Stimulated activated CD8-positive, alpha-beta memory T cell treated with anti-CD3 and anti-CD28 coated beads, Interleukin-15, amount 100 ng/mL, for 48 hours (primary cell): ENCODE data around the gene HLA-G.
A peak's percentile ranks its signal among the peaks of the same experiment; 100 is the strongest.
"Not testable (repeated sequence)": the region's sequence is repeated elsewhere in the genome, so short reads cannot be mapped to it uniquely, and the experiment has no call there.

ENCODE experiments used
- DNase-seq, 2 donors: peaks; one replicate each; pipeline ENCODE4 v3.0.0-alpha.2; 2020; ENCODE audit warnings: low read depth in 2 of 2

The HLA-G gene

GRCh38 chr6:29827579-29828470 lies at the start of gene HLA-G:
TSS of gene HLA-G (plus strand) at chr6:29827825. CDS start at chr6:29827845, 20 bp downstream.
- DNase-seq: no peak

DNA sequence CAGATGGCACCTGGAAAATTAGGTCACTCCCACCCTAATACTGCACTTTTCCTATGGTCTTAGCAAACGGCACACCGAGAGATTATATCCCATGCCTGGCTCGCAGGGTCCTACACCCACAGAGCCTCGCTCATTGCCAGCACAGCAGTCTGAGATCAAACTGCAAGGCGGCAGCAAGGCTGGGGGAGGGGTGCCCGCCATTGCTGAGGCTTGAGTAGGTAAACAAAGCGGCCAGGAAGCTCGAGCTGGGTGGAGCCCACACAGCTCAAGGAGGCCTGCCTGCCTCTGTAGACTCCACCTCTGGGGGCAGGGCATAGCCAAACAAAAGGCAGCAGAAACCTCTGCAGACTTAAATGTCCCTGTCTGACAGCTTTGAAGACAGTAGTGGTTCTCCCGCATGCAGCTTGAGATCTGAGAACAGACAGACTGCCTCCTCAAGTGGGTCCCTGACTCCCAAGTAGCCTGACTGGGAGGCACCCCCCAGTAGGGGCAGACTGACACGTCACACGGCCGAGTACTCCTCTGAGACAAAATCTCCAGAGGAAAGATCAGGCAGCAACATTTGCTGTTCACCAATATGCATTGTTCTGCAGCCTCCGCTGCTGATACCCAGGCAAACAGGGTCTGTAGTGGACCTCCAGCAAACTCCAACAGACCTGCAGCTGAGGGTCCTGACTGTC lies 47.5 kb upstream of the HLA-G start:
- not testable (repeated sequence) for DNase-seq

- DNase-seq: no peak
Measured at GRCh38 chr6:29789176-29789575, 38.4 kb upstream of the HLA-G start.

GRCh38 chr6:29790626-29791025 lies 37.0 kb upstream of the HLA-G start:
- DNase-seq: no peak

DNA sequence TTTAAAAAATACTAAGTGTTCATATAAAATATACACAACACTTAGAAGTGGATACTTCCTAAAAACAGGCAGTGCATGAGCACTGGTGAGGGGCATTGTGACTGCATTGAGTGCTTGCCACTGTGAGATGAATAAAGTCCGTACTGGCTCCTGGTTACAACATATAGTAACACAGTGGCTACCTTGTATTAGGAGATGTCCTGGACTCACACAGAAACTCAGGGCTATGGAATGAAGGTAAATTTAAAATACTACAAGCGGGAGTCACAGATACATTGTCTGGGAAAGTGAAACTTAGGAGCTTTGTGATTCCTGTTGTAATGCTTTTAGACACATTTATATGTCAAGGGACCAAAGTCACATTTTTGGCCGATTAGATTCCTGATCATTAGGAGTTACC lies 36.5 kb upstream of the HLA-G start:
- no peak for DNase-seq

GRCh38 chr6:29791786-29792122 lies 35.9 kb upstream of the HLA-G start:
- no peak for DNase-seq

DNA sequence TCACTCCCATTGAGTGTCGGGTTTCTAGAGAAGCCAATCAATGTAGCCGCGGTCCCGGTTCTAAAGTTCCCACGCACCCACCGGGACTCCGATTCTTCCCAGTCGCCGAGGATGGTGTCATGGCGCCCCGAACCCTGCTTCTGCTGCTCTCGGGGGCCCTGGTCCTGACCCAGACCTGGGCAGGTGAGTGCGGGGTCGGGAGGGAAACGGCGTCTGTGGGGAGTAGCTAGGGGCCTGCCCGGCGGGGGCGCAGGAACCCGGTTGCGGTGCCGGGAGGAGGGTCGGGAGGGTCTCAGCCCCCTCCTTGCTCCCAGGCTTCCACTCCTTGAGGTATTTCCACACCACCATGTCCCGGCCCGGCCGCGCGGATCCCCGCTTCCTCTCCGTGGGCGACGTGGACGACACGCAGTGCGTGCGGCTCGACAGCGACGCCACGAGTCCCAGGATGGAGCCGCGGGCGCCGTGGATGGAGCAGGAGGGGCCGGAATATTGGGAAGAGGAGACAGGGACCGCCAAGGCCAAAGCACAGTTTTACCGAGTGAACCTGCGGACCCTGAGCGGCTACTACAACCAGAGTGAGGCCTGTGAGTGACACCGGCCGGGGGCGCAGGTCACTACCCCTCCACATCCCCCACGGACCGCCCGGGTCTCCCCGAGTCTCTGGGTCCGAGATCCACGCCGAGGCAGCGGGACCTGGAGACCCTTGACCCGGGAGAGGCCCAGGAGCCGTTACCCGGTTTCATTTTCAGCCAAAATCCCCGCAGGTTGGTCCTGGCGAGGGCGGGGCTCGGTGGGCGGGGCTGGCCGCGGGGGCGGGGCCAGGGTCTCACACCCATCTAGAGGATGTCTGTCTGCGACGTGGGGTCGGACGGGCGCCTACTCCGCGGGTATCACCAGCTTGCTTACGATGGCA lies 35.2 kb upstream of the HLA-G start:
- peak; percentile 52 to 53 for DNase-seq

DNA sequence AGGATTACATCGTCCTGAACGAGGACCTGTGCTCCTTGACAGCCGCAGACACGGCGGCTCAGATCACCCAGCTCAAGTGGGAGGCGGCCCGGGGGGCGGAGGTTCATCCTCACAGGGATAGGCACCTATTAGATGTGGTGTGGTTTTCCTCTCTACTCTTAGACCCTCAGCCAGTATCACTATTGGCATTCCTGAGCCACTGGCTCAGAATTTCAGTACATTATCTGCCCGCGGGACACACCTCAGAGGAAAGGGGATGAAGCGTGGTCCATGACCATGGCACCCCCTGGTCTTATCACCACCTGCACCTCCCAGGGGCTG lies 34.6 kb upstream of the HLA-G start:
- no peak for DNase-seq

DNA sequence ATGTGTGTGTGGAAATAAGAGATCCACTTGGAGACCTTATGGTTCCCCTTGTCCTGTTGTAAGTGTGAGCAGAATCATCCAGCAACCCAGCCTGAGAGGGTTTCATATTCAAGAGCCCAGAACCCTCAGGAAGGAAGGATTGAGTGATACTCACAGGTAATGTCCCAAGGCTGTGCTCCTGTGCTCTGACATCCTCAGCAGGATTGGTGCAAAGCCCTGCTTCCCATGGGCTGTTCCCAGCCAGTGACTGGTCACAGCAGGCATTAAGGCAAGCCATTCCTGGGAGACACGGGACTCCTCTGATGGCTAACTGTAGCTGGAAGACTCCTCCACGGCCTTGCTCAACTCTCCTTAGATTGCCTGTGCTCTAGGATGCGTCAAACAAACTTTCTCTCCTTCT lies 33.8 kb upstream of the HLA-G start:
- DNase-seq: no peak

DNA sequence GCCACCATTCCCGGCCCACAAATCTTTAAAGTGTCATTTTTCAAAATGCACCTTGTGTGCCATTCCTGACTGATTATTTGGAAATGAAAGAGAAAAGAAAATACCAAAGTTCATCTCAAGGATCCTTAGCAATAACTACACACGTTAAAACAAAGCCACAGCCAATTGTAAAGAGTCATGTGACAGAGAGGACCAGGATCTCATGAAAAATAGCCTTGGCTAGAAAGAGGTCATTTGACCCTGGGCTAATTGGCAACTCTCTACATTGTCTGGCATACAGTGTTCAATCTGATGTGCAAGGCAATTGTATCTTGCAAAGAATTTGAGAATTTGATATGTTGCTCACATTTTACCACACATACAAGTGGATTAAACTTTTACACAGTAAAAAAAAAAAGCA lies 31.6 kb upstream of the HLA-G start:
- no peak for DNase-seq

DNA sequence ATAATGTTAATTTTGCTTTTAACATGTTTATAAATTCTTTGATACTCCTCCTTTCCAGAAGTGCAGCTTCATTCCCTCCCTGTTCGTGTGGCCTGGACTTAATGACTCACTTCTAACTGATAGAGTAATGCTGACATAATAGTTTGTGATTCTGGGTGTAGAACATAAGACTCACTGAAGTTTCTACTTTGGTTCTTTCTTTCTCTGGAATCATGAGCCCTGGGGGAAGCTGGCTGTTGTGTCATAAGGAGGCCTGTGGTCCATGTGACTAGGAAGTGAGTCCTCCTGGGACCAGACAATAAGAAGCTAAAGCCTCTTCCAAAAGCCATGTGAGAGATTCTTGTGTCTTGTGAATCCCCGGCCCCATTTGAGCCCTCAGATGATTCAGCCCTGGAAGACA lies 30.5 kb upstream of the HLA-G start:
- DNase-seq: no peak

DNA sequence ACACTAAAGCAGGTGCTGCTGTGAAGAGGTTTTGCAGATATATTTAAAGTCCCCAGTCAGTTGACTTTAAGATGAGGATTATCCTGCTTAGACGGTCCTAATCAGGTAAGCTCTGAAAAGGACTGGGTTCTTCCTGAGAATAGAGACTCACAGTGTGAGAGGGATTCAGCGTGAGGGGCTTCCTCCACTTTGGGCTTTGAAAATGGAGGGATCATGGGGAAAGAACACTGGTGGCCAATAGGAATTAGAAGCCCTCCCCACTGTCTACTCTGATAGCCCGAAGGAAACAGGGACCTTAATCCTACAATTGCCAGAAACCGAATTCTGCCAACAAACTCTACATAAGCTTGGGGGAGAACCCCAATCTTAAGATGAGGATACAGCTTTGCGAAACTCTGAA lies 29.7 kb upstream of the HLA-G start:
- DNase-seq: no peak

DNA sequence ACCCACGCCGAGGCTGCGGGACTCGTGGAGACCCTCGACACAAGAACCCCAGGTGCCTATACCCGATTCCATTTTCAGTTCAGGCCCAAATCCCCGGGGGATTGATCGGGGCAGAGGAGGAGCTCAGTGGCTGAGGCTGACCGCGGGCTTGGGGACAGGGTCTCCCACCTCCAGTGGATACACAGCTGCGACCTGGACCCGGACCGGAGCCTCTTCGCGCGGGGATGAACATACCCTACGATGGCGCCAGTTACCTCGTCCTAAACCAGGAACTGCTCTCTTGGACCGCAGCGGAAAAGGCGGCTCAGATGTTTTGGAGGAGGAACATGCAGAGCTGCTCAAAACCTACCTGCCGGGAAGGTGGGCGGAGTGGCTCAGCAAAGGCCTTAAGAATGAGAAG lies 27.4 kb upstream of the HLA-G start:
- DNase-seq: no peak

DNA sequence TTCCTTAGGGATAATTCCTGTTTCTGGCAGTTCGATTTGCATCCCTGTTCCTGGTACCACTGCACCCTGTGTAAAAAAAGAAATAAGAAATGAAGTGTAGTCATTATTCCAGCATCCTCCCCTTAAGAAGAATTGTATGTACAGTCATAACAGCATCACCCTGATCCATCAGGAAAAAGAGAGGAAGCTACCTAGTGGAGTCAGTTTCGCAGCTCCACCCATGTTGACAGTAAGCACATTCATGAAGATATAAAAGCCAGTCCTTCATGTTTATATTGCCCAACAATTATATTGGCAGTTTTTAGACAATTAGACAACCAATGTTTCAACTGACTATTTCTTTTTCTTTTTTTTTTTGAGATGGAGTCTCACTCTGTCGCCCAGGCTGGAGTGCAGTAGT lies 21.2 kb upstream of the HLA-G start:
- no peak for DNase-seq

DNA sequence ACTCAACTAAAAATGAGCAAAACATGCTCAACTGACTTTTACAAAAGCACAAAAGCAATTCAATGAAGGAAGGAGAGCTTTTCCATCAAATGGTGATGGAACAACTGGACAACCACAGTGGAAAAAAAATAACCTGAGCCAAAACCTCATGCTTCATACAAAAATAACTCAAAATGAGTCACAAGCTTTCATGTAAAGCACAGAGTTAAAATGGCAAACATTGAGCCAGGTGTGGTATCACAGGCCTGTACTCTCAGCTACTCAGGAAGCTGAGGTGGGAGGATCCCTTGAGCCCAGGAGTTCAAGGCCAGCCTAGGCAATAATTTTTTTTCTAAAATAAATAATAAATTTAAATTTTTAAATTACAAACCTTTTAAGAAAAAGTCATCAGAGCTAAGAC lies 18.4 kb upstream of the HLA-G start:
- DNase-seq: no peak

- DNase-seq: no peak
Measured at GRCh38 chr6:29810371-29810770, 17.3 kb upstream of the HLA-G start.

- DNase-seq: no peak
Measured at GRCh38 chr6:29811377-29811776, 16.2 kb upstream of the HLA-G start.

GRCh38 chr6:29813066-29813465 lies 14.6 kb upstream of the HLA-G start:
- no peak for DNase-seq

DNA sequence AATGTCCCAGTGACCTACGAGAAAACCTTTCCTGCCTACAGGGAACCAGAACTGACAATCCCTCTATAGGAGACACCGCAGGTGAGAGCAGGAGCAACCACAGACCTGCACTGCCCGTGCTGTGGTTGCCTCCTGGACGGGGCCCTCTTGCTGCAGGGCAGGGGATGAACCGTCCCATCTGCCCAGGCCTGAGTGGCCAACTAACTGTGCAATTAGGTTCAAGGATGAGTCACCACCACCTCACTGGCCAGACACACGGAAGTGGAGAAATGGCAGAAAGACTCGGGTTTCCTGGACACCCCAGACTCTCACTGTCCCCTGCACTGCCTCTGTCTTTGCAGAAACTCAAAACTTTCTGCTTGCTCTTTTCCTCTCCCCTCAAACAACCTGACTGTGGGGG lies 13.8 kb upstream of the HLA-G start:
- no peak for DNase-seq

DNA sequence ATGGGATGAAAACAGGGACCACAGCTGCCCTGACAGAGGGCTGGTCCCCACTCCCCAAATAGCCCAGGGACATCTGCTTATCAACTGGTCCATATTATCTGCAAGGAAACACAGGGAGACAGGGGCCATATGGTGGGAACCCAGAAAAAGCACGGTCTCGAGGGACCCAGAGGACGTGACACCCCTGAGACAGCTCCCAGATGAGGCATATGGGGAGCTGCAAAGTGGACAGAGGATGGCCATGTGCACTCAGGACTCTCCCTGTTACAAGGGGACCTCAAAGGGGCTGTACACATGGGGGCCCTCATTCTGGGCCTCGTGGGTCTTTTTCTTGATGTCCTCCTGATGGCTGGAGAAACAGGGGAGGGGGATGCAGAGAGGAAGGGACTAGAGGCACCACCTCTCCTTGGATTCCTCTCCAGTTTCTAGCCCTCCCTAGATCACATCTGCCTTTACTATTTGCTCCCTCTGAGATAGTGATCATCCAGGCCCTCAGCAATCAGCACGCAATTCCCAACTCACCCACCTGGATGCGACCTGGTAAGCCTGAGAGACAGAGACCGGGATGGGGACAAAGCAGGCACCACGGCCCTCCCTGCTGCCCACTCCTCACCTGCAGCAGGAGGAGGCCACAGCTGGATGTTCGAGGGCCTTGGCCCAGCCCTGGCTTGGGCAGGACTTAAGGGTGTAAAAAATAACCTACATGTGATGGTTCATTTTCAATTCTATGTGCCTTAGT lies 13.1 kb upstream of the HLA-G start:
- DNase-seq: no peak

DNA sequence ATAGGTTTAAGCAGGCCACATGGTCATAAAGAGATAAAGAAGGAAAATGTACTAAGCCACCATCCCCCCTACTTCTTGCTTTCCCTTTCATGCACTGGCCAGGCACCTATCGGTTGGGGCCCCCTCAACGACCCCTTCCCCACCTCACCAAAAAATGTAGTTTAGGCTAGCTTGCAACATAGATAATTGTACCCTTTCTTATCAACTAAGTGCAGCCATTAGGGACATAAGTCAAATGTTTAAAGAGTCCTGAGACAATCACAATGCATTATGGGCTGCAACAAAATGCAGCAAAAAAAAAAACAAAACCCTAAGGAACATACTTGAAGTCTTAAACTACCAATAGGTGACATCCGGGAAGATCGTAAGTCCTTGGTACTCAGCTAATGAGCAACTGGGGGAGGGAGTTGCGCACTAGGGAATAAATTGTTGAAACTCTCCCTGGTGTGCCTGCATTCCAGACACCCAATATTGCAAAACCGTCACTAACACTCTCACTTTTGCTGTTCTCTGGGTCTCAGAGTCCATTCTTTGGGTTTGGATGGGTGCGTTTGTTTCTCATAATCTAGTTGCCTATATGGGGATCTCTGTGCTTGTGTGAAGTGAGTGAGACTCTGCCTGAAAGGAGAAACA lies 12.4 kb upstream of the HLA-G start:
- DNase-seq: no peak
